Endothelial cell of umbilical vein (primary cell): Measurements from ENCODE around the gene PPP2R2D. TPM values are rescaled to one million over a fixed set of nuclear protein-coding genes. Genes with fewer than 3 reads are reported as not detected.

Experiments used
- BruUV-seq: library from RNA; stranded (reverse); fragments of 400-500 nt; replicated peaks from 2 replicates; lab custom pipeline; 2021; lab: Mats Ljungman, UMichigan
- CTCF ChIA-PET: fragments of 300-600, 350-600 bp; sonication (Branson Sonifier 250); formaldehyde crosslinking; loops from one replicate; lab custom pipeline; 2021; ENCODE audit warnings: antibody characterized with exemption, inconsistent platforms; lab: Charles Lee
- POLR2A ChIA-PET: fragments of 300-600, 350-600 bp; sonication (Branson Sonifier 250); formaldehyde crosslinking; loops from one replicate; lab custom pipeline; 2021; ENCODE audit warnings: antibody characterized with exemption, inconsistent platforms; lab: Charles Lee
- DNase-seq: peaks from one replicate; pipeline ENCODE4 v3.0.0-alpha.2; 2011; ENCODE audit warnings: low read depth, low spot score
- FAIRE-seq: peaks from 2 replicates; lab custom pipeline; 2011; peaks lifted over from hg19 to GRCh38; lab: Jason Lieb, UNC
- H2AFZ ChIP-seq: 2 replicates; pipeline ENCODE4 v1.6.0; 2012; ENCODE audit warnings: low read depth, low read length, control low read depth, inconsistent platforms
- H3K27ac ChIP-seq: 2 replicates; pipeline ENCODE4 v1.5.1; 2011; ENCODE audit warnings: low read depth, mild to moderate bottlenecking, control low read depth, low read length, moderate library complexity; ENCODE audit not compliant: insufficient read depth
- H3K27me3 ChIP-seq, 2 experiments: 2 replicates each; pipeline versions ENCODE4 v1.6.0 to v1.6.1; 2011; ENCODE audit warnings: low read length in 2 of 2, mixed read lengths in 1 of 2; ENCODE audit not compliant: control insufficient read depth in 2 of 2, insufficient read depth in 2 of 2
- H3K36me3 ChIP-seq, 2 experiments: 2 replicates in 1 of 2; 3 replicates in 1 of 2; pipeline ENCODE4 v1.5.1; 2011; ENCODE audit warnings: low read length in 2 of 2, mild to moderate bottlenecking in 1 of 2, moderate library complexity in 1 of 2; ENCODE audit not compliant: control insufficient read depth in 2 of 2, insufficient read depth in 2 of 2; ENCODE audit errors: extremely low read depth in 1 of 2
- H3K4me1 ChIP-seq: 3 replicates; pipeline ENCODE4 v1.5.1; 2011; ENCODE audit warnings: mild to moderate bottlenecking, low read length; ENCODE audit not compliant: control insufficient read depth, insufficient read depth; ENCODE audit errors: extremely low read depth
- H3K4me2 ChIP-seq: 2 replicates; pipeline ENCODE4 v1.6.1; 2011; ENCODE audit warnings: low read length, control low read depth, mixed read lengths; ENCODE audit not compliant: insufficient read depth
- H3K4me3 ChIP-seq, 3 experiments: fragments of 200-600 bp in 1 of 3; sonication (generic), shearing (Covaris generic) in 1 of 3; replicated peaks in 1 of 3; 2 replicates each; pipeline ENCODE4 v1.5.1; 2011 to 2016; ENCODE audit warnings: control low read depth in 3 of 3, low read length in 3 of 3, mild to moderate bottlenecking in 2 of 3, inconsistent platforms in 1 of 3, low read depth in 1 of 3, moderate library complexity in 1 of 3; ENCODE audit not compliant: insufficient read depth in 1 of 3
- H3K79me2 ChIP-seq: 2 replicates; pipeline ENCODE4 v1.6.0; 2012; ENCODE audit warnings: low read length, inconsistent platforms; ENCODE audit not compliant: control insufficient read depth, insufficient read depth
- H3K9ac ChIP-seq: replicated peaks from 2 replicates; pipeline ENCODE3; 2011; ENCODE audit warnings: low read length, control low read depth; ENCODE audit not compliant: insufficient read depth; ENCODE audit errors: extremely low read depth
- H3K9me1 ChIP-seq: replicated peaks from 3 replicates; pipeline ENCODE4 v1.6.0; 2011; ENCODE audit warnings: mild to moderate bottlenecking, low read length; ENCODE audit not compliant: control insufficient read depth, insufficient read depth; ENCODE audit errors: extremely low read depth
- H3K9me3 ChIP-seq: replicated peaks from 2 replicates; pipeline ENCODE4 v1.5.1; 2012; ENCODE audit warnings: low read length, inconsistent platforms; ENCODE audit not compliant: control insufficient read depth, insufficient read depth
- H4K20me1 ChIP-seq: replicated peaks from 2 replicates; pipeline ENCODE3; 2011; ENCODE audit warnings: mild to moderate bottlenecking, low read length; ENCODE audit not compliant: control insufficient read depth, insufficient read depth; ENCODE audit errors: extremely low read depth
- EZH2 ChIP-seq: IDR thresholded peaks from 2 replicates; pipeline ENCODE4 v1.6.1; 2012; ENCODE audit warnings: borderline replicate concordance, low read depth, mild to moderate bottlenecking, moderate library complexity, low read length, inconsistent platforms; ENCODE audit not compliant: severe bottlenecking
- FOS ChIP-seq: IDR thresholded peaks from 2 replicates; pipeline ENCODE4 v1.6.1; 2011; ENCODE audit warnings: mild to moderate bottlenecking, low read length, moderate library complexity, borderline replicate concordance; ENCODE audit not compliant: insufficient read depth
- GATA2 ChIP-seq: IDR thresholded peaks from 2 replicates; pipeline ENCODE4 v1.7.0; 2011; ENCODE audit warnings: low read depth, mild to moderate bottlenecking, moderate library complexity, mixed read lengths, low read length; ENCODE audit not compliant: insufficient read length, insufficient read depth
- JUN ChIP-seq: IDR thresholded peaks from 2 replicates; pipeline ENCODE4 v1.6.1; 2011; ENCODE audit warnings: borderline replicate concordance, low read depth; ENCODE audit not compliant: insufficient read length, insufficient read depth
- MYC ChIP-seq: IDR thresholded peaks from one replicate; pipeline ENCODE4 v1.6.1; 2011; ENCODE audit warnings: mild to moderate bottlenecking, low read depth, low read length
- POLR2A ChIP-seq: IDR thresholded peaks from 2 replicates; pipeline ENCODE4 v1.6.1; 2012; ENCODE audit warnings: low read depth, mild to moderate bottlenecking, control low read depth, low read length
- POLR2AphosphoS5 ChIP-seq: IDR thresholded peaks from 2 replicates; pipeline ENCODE4 v1.6.1; 2012; ENCODE audit warnings: low read depth, mild to moderate bottlenecking, control low read depth, low read length, moderate library complexity; ENCODE audit not compliant: insufficient read depth
- dilution Hi-C: fragments of 300-500 bp; cut with MboI; formaldehyde crosslinking; loops from one replicate; pipeline ENCODE4 v1.15.0; 2019; ENCODE audit warnings: low sequenced_read_pairs; ENCODE audit not compliant: extremely low pct_ligation_motif_present
- intact Hi-C: fragments of 100-400 bp; cut with micrococcal nuclease; formaldehyde crosslinking; loops from one replicate; pipeline ENCODE4 v1.10.0; 2022
- polyA plus RNA-seq, 4 experiments: library from polyadenylated mRNA; depleted of rRNA in 3 of 4; stranded (reverse) in 3 of 4; unstranded in 1 of 4; fragments of >200 nt; gene quantifications; 2 replicates each; pipeline versions ENCODE4 v1.2.1 to v1.2.3, GENCODE V29; 2011 to 2012; ENCODE audit warnings: missing spikeins in 1 of 4
- total RNA-seq: library from RNA; stranded (reverse); gene quantifications from 2 replicates; pipeline ENCODE4 v1.2.3, GENCODE V29; 2021
- TF ChIP-seq, protein P1 (sequence below): IDR thresholded peaks from 2 replicates; pipeline ENCODE4 v1.6.1; 2011; ENCODE audit not compliant: insufficient read depth, insufficient read length
- TF ChIP-seq, protein P2 (sequence below), 2 donors: IDR thresholded peaks; 1 replicate in 1 of 2; 2 replicates in 1 of 2; pipeline ENCODE4 v1.5.1; 2011; ENCODE audit warnings: low read length in 2 of 2, mild to moderate bottlenecking in 2 of 2, moderate library complexity in 2 of 2, control low read depth in 1 of 2, inconsistent platforms in 1 of 2, low read depth in 1 of 2; ENCODE audit not compliant: insufficient read depth in 1 of 2; ENCODE audit errors: extremely low read depth in 1 of 2

The PPP2R2D gene
- total and polyA plus RNA-seq, 2 donors (not counting 3 experiments of a cell fraction or from before 2014, with no cell fraction given): 29.9 to 36.3 TPM

DNA sequence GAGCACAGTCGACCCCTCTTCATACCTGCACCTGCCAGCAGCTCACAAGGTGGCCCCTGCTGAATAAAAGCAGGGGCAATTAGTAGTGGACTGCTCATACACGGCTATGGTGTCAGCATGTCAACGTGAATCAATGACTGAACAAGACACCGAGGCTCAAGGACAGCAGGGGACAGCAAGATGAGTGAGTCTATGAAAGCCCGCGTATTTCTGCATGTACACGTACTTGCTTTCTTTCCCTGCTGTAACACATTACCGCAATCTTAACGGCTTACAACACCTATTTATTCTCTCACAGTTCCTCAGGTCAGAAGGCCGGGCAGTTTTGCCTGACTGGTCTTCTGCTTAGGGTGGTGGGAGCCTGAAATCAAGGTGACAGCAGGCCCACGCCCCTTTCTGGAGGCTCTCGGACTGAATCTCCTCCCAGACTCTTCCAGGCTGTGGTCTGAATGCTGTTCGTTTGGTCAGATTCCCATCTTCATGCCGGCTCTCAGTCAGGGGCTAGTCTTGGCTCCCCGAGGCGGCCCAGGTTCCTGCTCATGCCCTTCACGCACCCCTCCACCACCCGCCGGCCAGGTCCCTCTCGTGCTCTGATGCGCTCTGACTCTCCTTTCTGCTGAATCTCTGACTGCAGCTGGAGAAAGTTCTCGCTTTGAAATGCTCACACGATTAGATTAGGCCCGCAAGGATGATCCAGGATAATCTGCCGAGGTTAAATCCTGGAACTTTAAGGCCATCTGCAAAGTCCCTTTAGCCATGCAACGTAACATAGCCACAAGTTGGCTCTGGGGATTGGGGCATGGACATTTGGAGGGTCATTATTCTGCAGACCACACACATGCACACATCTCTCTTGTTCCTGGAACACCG, 7.8 kb upstream of the PPP2R2D start:
- no peaks in the 10 kb centered on the region for H3K4me1 ChIP-seq
- no peak overlapping the region for H3K27ac ChIP-seq
- TF ChIP-seq, protein P1, sequence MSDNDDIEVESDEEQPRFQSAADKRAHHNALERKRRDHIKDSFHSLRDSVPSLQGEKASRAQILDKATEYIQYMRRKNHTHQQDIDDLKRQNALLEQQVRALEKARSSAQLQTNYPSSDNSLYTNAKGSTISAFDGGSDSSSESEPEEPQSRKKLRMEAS: no peak
- TF ChIP-seq POLR2A (no peak), EZH2 (no peak), JUN (no peak), GATA2 (no peak), MYC (no peak), POLR2AphosphoS5 (no peak), FOS (no peak)
- TF ChIP-seq, protein P2, sequence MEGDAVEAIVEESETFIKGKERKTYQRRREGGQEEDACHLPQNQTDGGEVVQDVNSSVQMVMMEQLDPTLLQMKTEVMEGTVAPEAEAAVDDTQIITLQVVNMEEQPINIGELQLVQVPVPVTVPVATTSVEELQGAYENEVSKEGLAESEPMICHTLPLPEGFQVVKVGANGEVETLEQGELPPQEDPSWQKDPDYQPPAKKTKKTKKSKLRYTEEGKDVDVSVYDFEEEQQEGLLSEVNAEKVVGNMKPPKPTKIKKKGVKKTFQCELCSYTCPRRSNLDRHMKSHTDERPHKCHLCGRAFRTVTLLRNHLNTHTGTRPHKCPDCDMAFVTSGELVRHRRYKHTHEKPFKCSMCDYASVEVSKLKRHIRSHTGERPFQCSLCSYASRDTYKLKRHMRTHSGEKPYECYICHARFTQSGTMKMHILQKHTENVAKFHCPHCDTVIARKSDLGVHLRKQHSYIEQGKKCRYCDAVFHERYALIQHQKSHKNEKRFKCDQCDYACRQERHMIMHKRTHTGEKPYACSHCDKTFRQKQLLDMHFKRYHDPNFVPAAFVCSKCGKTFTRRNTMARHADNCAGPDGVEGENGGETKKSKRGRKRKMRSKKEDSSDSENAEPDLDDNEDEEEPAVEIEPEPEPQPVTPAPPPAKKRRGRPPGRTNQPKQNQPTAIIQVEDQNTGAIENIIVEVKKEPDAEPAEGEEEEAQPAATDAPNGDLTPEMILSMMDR (IDR thresholded peaks at IDR 0.05; ENCODE audit: extremely low read depth in 1 of 2, insufficient read depth in 1 of 2, low read depth in 1 of 2, low read length in 2 of 2): no peak
- H2AFZ ChIP-seq: no peak overlapping the region
- H4K20me1 ChIP-seq: no peaks in the 10 kb centered on the region
- intact Hi-C loops: no loop called here
- peaks cover 12 to 22% of the 10 kb centered on the region in 2 experiments for H3K27me3 ChIP-seq
- ChIA-PET POLR2A (no interaction called here), CTCF (interaction anchor here (1.3 kb wide), 1 partner anchor 130 kb away, joined by 7 read pairs; no protein-coding TSS in a partner anchor)
- H3K4me3 ChIP-seq: no peak overlapping the region
- no peak overlapping the region for H3K9ac ChIP-seq
- no peak overlapping the region for H3K4me2 ChIP-seq
- no peaks in the 10 kb centered on the region for H3K9me1 ChIP-seq
- dilution Hi-C loops: no loop called here
- DNase-seq: no peak
- H3K79me2 ChIP-seq: no peaks in the 10 kb centered on the region
- H3K9me3 ChIP-seq: no peaks in the 10 kb centered on the region
- no TSS peak for BruUV-seq
- no peaks in the 10 kb centered on the region for H3K36me3 ChIP-seq
- no peak for FAIRE-seq
